Umbilical cord (tissue), 2 donors: ENCODE data around the gene MEP1B. TPM values are rescaled to one million over a fixed set of nuclear protein-coding genes. Genes with fewer than 3 reads are reported as not detected.
"Not testable (repeated sequence)": the region's sequence is repeated elsewhere in the genome, so short reads cannot be mapped to it uniquely, and the experiment has no call there.

Source experiments
- DNase-seq: peaks from one replicate; pipeline ENCODE4 v3.0.0-alpha.2; 2015; ENCODE audit warnings: low spot score
- total RNA-seq: library from RNA; depleted of rRNA; stranded (reverse); fragments of >200 nt; gene quantifications from one replicate; pipeline ENCODE4 v1.2.3, GENCODE V29; 2014; ENCODE audit warnings: low replicate concordance; ENCODE audit not compliant: insufficient read depth

MEP1B gene
- 2.6 TPM for total RNA-seq

DNA sequence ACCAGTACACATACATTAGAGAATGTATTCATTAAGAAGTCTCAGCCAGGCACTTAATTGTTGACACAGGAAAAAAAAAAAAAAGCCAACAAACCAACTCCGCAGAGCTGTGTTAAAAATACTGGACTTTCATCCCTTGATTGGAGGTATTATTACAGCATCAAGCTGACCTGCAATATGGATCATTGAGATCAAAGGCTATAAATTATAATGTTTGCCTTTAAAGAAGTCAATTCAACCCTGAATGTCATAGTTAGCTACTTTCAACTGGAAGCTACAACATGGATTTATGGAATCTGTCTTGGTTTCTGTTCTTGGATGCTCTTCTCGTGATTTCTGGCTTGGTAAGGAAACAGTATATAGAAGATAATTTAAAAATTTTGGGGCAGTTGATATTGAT lies at the start of gene MEP1B:
Gene MEP1B (plus strand): TSS at position 250 of the 400 bp plus-strand sequence. CDS start 32 bp downstream, at position 282.
- no peak for DNase-seq

DNA sequence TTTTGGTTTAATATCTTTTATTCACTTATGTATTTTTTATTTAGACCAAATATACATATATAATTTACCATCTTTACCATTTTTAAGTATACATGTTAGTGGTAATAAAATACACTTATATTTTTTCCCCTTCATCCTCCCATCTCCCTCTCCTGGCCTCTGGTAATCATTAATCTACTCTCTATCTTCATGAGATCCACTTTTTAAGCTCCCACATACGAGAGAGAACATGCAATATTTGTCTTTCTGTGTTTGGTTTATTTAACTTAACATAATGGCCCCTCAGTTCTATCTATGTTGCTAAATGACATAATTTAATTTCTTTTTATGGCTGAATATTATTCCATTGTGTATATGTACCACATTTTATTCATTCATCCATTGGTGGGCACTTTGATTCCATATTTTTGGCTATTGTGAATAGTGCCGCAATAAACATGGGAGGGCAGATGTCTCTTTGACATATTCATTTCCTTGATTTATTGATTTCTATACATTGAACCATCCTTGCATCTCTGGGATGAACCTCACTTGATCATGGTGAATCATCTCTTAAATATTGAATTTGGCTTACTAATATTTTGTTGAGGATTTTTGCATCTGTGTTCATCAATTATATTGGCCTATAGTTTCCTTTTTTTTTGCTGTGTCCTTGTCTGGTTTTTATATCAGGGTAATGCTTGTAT lies 41.5 kb upstream of the MEP1B start:
- DNase-seq = no peak

DNA sequence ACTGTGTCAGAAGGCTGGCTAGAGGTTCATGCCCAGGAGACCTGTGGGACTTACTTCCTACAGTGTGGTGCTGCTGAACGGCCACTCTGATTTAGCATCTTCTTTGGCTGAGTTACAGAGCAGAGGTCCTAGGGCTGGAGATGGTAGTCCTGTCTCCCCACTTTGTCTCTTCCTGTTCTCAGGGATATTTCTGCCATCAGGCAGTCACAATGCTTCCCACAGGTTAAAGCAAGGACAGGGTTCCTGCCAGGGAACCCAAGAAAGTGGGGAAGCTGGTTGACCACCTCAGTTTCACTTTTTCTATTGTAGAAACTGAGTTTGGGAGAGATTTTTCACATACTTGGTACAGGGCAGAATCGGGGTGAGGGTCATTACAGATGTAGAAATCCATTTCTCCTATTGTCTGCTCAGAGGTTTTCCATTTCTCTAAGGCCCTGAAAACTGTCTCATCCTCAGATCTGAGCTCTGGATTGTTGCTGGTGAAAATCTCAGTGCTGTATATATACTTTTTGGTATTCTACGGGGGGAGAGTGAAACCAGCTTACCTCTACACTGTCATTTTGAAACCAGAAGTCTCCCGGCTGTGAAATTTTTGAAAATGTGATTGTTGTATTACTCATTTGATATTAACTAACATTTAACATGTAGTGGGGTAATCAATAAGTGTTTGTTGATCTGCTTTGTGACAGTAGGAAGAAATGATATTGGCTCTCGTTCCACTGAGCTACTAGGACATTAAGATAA lies 37.0 kb upstream of the MEP1B start:
- no peak for DNase-seq

DNA sequence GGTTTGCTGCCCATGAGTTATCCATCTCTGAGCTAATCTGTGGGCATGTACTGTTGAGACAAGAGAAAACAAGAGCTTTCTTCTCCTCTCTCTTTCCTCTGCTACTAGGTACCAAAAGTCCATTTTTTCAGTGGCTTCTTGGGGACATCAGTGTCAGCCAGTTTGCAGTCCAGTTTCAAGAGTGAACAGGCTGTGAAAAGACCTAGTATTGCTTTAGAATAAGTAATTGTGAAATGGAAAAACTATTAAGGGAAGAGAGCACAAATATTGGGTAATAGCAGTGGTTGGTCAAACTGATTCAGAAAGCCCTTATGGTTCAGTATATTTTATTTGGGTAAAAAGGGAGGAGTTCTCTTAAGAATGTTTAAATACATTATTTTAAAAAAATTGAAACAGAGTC lies 33.0 kb upstream of the MEP1B start:
- no peak for DNase-seq

DNA sequence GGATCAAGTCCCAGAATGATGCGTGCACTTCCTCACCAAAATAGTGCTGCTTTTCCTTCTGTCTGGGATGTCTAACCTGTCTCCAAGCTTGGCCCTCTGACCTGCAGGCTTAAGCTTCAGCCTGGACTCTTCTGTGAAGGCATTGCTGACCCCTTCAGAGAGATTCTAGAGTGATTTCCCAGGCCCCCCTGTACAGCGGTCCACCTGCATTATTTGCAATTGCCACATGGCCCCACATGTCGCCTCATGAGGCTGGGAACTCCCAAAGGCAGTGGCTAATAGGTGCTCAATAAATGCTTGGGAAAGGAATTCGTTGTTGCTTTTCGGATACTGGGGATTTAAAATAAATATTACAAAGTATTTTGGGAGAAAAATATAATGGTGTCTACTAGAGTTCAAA lies 32.3 kb upstream of the MEP1B start:
- DNase-seq = no peak

DNA sequence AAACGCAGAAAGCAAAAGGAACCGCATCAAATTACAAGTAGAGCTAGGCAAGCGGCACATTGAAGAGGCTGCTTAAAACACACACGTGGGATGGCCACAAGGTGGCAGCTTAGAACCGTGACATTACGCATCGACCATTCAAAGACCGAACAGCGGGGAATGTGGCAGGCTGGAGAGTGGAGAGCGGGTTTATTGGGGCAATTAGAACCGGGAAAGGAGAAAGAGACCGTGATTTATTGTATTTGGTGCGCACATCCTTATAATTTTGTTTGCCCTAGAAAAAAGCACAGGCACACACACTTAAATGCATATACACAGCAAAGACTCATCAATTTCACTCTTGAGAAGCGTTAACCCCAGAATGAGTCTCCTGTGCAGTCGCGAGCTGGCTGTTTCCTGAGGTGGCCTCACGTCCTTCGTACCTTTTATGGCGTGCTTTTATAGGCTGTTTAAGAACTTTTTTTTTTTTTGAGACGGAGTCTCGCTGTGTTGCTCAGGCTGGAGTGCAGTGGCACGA lies 31.7 kb upstream of the MEP1B start:
- DNase-seq = peak; percentile 92

DNA sequence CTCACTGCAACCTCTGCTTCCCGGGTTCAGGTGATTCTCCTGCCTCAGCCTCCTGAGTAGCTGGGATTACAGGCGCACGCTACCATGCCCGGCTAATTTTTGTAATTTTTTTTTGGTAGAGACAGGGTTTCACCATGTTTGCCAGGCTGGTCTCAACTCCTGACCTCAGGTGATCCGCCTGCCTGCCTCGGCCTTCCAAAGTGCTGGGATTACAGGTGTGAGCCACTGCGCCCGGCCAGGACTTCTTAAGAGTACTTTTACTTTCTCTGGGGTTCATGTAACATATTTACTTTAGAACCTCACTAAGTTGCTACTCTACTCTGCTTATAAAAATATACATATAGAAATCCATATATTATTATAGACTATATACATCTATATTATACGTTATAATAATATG lies 31.2 kb upstream of the MEP1B start:
- DNase-seq = not testable (repeated sequence)

DNA sequence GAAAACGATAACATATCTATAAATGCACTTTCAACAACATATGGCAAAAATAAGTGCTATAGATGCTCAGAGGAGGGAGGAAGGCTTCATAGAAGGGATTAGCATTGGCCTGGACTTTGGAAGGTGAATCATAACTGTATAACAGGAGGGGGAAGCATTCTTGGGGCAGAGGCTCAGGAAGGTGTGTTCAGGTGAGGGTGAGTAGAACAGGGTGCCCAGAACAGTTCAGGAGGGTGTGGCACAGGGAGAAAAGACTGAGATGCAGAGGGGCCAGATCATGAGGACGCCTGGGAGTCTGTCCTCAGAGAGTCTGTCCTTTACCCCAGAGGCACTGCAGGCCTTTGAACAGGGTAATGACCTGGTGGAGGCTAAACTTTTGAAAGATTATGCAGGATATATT lies 29.3 kb upstream of the MEP1B start:
- DNase-seq = no peak

DNA sequence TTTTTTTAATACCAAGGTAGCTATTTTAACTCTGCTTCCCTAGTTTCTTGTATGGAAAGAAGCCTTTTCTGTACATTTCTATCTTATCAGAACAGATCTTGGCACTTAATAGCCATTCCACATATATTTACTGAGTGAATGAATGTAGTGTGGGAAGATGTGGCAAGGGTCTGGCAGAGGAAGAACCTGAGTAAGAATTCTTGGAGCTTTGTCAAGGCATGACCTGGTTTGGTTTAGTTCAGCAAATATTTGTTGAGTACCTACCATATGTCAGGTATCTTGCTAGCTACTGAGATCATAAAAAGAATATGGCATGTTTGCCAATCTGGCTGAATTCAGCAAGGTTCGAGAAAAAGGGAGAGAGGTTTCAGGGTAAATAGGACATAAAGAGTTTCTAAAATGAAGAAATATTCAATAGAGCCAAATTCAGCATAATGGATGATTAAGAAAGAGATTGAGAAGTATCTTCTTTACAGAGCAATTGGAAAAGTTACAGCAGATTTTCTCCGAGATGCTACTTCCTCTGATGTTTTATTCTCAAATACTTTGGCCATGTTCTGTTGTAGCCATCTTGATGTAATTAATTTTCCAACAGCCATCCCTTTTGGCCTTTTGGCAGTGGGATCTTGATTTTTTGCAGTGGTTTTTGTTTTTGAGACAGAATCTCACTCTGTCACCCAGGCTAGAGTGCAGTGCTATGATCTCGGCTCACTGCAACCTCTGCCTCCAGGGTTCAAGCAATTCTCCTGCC lies 21.7 kb upstream of the MEP1B start:
- no peak for DNase-seq

DNA sequence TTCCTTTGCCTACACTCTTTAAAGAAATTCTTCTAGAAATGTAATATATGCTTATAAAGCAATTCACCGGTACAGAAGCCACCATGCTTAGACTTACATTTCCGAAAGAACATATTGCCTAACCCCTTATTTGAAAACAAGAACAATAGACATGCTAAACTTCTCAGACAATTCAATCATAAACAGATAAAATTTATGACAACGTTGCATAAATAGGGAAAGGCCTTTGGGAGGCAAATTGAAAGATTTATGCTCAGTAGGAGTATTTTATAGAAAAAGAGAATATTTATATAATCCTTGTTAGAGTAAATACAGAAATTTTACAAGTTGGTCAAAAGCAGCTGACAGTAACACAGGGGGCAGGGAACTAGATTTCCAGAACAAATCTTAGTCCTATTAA lies 16.2 kb upstream of the MEP1B start:
- no peak for DNase-seq

DNA sequence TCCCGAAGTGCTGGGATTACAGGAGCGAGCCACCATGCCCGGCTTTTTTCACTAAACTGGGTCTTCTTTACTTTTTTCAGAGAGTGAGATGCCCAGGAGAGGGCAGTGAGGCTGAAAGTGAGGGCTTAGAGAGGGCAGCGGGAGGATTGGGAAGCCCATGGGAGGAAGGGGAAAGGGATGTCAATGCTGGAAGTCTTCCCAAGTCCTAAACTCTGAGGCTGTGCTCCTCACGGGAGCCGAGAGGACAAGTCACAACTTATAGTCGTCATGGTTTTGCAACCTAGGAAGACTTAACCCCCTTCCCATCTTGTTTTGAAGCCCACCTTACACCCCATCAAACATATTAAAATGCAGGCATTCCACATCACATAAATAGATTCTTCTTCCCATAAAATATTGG lies 15.1 kb upstream of the MEP1B start:
- no peak for DNase-seq

DNA sequence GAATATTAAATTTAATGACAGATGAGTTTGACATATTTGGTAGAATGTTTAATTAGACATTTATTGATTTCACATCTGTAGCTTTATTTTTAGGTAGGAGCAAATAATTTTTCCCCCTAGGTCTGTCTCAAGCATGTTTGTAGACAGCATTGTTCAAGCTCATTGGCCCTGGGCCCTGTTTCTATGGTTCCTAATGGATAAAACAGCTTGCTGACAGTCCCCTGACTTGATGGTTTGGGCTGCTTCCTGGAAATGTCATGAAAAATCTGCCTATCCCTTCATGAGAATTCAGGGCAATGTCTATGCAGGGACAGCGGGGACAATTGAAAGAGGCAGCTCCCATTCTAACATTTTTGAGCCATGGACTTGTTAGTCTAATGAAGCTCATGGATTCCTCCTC lies 14.6 kb upstream of the MEP1B start:
- DNase-seq = no peak

DNA sequence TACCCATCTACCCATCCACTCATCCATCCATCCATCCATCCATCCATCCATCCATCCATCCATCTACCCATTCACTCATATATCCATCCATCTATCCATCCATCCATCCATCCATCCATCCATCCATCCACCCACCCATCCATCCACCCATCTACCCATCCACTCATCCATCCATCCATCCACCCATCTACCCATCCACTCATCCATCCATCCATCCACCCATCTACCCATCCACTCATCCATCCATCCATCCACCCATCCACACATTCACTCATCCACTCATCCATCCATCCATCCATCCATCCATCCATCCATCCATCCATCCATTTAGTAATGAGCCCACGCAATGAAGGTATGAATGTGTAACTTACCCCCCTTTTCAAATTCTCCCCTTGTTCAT lies 13.1 kb upstream of the MEP1B start:
- DNase-seq = not testable (repeated sequence)

DNA sequence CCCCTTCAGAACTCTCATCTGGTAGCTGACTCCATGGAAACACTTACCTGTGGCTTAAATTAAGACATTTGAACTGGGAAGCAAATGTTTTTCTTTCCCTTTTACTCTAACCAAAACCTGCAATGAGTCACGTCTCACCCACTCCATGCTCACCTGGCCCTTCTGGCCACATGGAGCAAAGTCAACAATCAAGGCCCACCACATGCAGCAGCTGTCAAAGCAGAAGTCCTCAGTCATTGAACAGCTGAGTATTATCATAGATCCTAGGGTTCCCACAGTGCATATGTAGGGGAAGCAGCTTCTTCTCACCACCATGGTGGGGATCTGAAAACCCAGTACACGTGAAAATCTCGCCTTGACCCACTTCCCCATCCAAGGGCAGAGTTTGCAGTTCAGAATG lies 12.3 kb upstream of the MEP1B start:
- no peak for DNase-seq

DNA sequence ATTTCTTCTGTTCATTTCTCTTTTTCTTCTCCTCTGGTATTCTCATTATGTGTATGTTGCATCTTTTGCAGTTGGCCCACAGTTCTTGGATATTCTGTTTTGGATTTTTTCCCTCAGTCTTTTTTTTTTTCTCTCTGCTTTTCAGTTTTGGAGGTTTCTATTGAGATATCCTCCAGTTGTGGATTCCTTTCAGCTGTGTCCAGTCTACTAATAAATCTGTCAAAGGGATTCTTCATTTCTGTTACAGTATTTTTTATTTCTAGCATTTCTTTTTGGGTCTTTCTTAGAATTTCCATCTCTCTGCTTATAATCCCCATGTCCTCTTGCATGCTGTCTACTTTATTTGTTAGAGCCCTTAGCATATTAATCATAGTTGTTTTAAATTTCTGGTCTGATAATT lies 6.3 kb upstream of the MEP1B start:
- no peak for DNase-seq

DNA sequence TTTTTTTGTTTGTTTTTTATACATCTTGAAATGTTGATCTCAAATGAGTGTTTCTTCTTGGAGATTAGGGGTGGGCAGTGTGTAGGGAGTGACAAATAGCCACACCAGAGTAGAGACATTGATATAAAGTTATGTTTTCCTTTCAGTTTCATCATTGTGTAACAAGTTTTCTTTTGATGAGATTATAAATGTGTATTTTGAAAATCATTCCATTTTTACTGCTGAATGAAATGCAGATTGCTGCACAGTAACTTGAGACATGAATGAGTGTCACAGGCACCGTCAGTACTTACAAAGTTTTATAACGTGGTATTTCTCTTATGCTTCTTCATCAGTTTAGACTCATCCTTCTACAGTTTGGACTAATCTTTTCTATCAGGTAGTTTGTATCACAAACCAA lies 370 bp downstream of the MEP1B start:
- DNase-seq = no peak

DNA sequence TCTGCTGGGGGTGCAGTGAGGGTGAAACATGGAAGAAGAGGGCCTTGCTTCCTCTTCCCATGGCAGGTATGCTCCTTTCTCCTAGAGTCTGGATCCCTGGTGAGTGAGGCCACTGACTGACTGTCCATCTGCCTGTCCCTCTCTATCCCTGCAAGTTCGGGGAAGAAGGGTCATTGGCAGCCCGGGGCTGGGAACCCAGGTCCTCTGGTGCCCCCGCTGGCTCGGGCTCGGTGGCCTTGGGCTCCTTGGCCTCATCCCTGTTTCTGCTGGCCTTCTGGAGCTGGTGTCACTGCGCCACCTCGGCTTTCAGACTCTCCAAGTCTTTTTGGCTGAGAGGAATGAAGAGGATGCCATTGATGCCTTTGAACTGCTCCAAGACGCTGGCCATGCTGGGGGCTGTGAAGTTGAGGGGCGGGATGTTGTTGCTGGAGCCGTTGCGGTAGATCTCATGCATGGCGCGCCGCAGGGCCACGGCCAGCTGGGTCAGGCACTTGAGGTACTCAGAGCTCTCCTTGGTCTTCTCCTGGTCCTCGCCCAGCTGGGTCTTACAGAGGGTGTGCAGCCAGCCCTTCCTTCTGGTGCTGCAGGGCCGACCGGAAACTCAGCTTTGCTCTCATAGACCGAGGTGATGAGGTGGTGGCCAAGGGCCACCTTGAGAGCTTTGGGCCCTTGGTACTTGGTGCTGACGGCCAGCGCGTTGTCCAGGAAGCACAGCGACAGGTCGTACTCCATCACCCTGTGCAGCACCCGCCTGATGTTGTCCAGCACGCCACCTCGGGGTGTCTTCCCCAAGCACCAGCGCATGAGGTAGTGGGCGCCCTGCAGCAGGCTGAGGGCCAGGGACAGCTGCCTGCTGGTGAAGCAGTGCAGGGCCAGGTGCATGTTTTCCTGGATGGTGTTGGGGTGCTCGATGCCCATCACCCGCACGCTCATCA lies 6.3 kb downstream of the MEP1B start:
- no peak for DNase-seq

DNA sequence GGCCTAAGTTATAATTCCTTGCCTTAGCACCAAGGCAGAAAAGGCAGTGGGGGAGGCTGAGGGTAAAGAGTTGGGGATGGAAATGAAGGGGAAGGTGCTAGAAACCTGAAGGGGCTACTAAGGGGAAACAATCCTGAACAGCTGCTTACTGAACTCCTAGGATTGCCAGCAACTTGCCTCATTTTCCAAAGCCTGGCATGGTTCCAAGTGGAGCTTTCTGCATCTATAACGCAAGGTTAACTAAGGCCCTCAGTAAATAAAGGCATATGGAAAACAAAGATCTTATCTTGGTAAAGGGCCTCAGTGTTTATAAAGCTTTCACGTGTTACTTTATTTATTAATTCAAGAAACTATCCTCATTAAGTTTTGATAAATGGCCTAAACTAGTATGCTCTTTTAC lies 10.9 kb downstream of the MEP1B start:
- DNase-seq = no peak

DNA sequence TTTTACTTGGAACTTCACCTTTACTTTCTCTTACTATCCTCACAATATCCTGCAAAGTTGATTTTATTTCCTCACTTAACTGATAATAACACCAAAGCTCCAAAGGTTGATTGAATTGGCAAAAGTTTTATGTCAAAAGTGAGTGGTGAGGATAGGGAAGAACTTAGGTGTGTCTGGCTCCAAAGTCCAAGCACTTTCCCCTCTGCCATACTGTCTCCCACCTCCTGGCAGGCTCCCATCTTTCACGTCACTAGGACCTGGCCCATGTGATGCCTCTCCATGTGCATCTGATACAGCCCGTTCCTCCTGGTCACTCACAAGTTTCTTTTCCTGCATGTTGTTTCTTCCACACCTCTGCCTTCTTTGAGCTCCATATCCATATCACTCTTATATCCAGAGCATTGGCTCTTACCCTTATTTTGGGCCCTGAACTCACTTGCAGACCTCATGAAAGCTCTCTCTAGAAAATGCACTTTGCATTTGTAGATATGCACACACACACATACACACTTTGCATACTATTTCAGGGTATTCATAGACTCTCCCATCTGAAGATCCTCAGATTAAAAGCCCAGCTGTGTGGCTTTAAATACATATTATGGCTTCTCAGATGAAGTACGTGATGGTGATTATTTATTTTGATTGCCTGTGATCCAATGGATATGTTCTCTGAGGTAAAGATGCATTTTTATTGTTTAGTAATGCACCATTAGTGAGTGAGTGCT lies 12.3 kb downstream of the MEP1B start:
- no peak for DNase-seq

DNA sequence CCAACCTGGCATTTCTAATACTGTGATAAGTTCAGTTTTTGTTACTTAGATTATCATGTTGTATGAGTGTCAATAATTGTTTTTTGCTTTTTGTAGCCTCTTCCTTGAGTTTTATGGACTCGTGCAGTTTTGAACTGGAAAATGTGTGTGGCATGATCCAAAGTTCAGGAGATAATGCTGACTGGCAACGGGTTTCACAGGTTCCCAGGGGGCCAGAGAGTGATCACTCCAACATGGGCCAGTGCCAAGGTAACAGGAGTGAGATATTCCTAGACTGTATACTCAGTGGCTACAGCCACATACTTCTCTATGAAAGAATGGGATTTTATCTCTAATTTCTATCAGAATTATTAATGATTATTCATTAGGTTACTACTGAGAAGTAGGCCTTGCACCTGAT lies 18.2 kb downstream of the MEP1B start:
- no peak for DNase-seq

DNA sequence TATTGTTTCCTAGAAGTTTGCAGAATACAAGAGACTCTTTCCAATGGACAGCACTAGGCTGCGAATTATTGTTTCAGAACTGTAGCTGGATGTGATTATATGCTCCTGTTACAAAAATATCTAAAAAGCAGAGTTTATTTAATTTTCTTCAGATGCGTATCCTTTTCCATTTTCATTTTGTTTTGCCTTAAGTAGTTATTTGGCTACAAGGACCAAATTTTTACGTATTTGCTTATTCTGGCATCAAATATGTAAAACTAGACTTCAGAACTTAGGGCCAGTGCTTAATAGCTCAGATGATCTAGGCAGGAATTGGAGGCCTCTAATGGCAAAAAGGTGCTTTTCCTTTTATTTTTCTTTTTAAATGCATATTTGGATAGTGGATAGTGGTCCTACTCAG lies 18.7 kb downstream of the MEP1B start:
- no peak for DNase-seq
